HepG2 (cell line): Measurements from ENCODE around the gene CYP4B1. TPM values are rescaled to one million over a fixed set of nuclear protein-coding genes. Genes with fewer than 3 reads are reported as not detected.

Experiments used
- ATAC-seq: fragments of 200-7000 bp; cut with Tn5 transposase; 3 replicates; pipeline ENCODE4 v1.9.1; 2020; ENCODE audit warnings: mild to moderate bottlenecking, moderate library complexity
- BruUV-seq: library from RNA; stranded (reverse); fragments of 400-500 nt; replicated peaks from 2 replicates; lab custom pipeline; 2021; lab: Mats Ljungman, UMichigan
- CTCF ChIA-PET: fragments of 300-600 bp; formaldehyde crosslinking; extraction: SDS; loops from one replicate; lab custom pipeline; 2021; ENCODE audit warnings: low total read pairs, inconsistent platforms, low intra/inter-chr PET ratio; lab: Yijun Ruan, JAX
- POLR2A ChIA-PET: fragments of 350-600 bp; sonication (Branson Sonifier 250); formaldehyde crosslinking; loops from one replicate; lab custom pipeline; 2020; ENCODE audit warnings: antibody characterized with exemption, inconsistent platforms; lab: Yijun Ruan, JAX
- DNase-seq: peaks from one replicate; pipeline ENCODE4 v3.0.0-alpha.2; 2015; ENCODE audit warnings: low spot score
- FAIRE-seq: peaks from 3 replicates; lab custom pipeline; 2011; peaks lifted over from hg19 to GRCh38; lab: Jason Lieb, UNC
- H2AFZ ChIP-seq: one replicate; pipeline ENCODE4 v1.6.1; 2011; ENCODE audit warnings: low read length, inconsistent platforms
- H3K27ac ChIP-seq: fragments of 300-600 bp; 3 replicates; pipeline ENCODE4 v1.8.0; 2011; ENCODE audit warnings: mixed run types, mild to moderate bottlenecking, mixed read lengths, low read length, inconsistent platforms; ENCODE audit not compliant: insufficient read depth; ENCODE audit errors: extremely low read length
- H3K27me3 ChIP-seq, 2 experiments: fragments of 200-600 bp in 1 of 2; 2 replicates in 1 of 2; 3 replicates in 1 of 2; pipeline versions ENCODE4 v1.6.0 to v1.8.0; 2011; ENCODE audit warnings: low read length in 2 of 2, mild to moderate bottlenecking in 2 of 2, moderate library complexity in 2 of 2, inconsistent platforms in 1 of 2; ENCODE audit not compliant: insufficient read depth in 2 of 2, control insufficient read depth in 1 of 2
- H3K36me3 ChIP-seq, 2 experiments: fragments of 200-600 bp in 1 of 2; replicated peaks in 1 of 2; 2 replicates in 1 of 2; 3 replicates in 1 of 2; pipeline versions ENCODE4 v1.5.1 to v1.8.0; 2011; ENCODE audit warnings: low read length in 2 of 2, inconsistent platforms in 1 of 2; ENCODE audit not compliant: insufficient read depth in 2 of 2, control insufficient read depth in 1 of 2
- H3K4me1 ChIP-seq: 2 replicates; pipeline ENCODE4 v1.5.1; 2012; ENCODE audit warnings: low read length, inconsistent platforms; ENCODE audit not compliant: insufficient read depth
- H3K4me2 ChIP-seq: 2 replicates; pipeline ENCODE4 v1.6.0; 2011; ENCODE audit warnings: low read depth, low read length, inconsistent platforms
- H3K4me3 ChIP-seq, 3 experiments: fragments of 200-600 bp in 1 of 3; sonication (generic), shearing (Covaris generic) in 1 of 3; replicated peaks in 1 of 3; 2 replicates each; pipeline ENCODE4 v1.5.1; 2011 to 2016; ENCODE audit warnings: low read length in 3 of 3, inconsistent platforms in 2 of 3, low read depth in 2 of 3, mild to moderate bottlenecking in 2 of 3, control low read depth in 1 of 3, mixed read lengths in 1 of 3; ENCODE audit not compliant: insufficient read depth in 1 of 3
- H3K79me2 ChIP-seq: one replicate; pipeline ENCODE4 v1.6.1; 2011; ENCODE audit warnings: low read length, inconsistent platforms; ENCODE audit not compliant: insufficient read depth
- H3K9ac ChIP-seq: 2 replicates; pipeline ENCODE4 v1.6.0; 2011; ENCODE audit warnings: mild to moderate bottlenecking, low read depth, low read length, inconsistent platforms; ENCODE audit not compliant: insufficient read depth
- H3K9me3 ChIP-seq: 2 replicates; pipeline ENCODE4 v1.5.1; 2012; ENCODE audit warnings: mild to moderate bottlenecking, low read length
- H4K20me1 ChIP-seq: 2 replicates; pipeline ENCODE4 v1.6.0; 2011; ENCODE audit warnings: inconsistent platforms, mild to moderate bottlenecking, low read length, moderate library complexity; ENCODE audit not compliant: insufficient read depth
- DPF2 ChIP-seq: sonication (generic); formaldehyde crosslinking; IDR thresholded peaks from 2 replicates; pipeline ENCODE4 v1.4.0; 2020; ENCODE audit warnings: mild to moderate bottlenecking, low read depth, missing genetic modification reagents, borderline replicate concordance
- FOXO4 ChIP-seq: sonication (generic); formaldehyde crosslinking; conservative IDR thresholded peaks from 2 replicates; pipeline ENCODE4 v1.8.1; 2023; ENCODE audit warnings: missing genetic modification reagents
- HIC2 ChIP-seq: sonication (generic); formaldehyde crosslinking; IDR thresholded peaks from 2 replicates; pipeline ENCODE4 v1.9.0; 2022; ENCODE audit warnings: low read depth, missing genetic modification reagents
- HNRNPL ChIP-seq: fragments of 200-400 bp; formaldehyde crosslinking; IDR thresholded peaks from 2 replicates; pipeline ENCODE4 v1.6.1; 2017; ENCODE audit warnings: mild to moderate bottlenecking, low read depth, low read length
- JUN ChIP-seq: sonication (generic); formaldehyde crosslinking; IDR thresholded peaks from 2 replicates; pipeline ENCODE4 v1.4.0; 2020; ENCODE audit warnings: mild to moderate bottlenecking, missing genetic modification reagents
- MAX ChIP-seq: IDR thresholded peaks from 2 replicates; pipeline ENCODE4 v1.6.1; 2012; ENCODE audit warnings: inconsistent platforms
- MED1 ChIP-seq: sonication (generic); formaldehyde crosslinking; IDR thresholded peaks from 2 replicates; pipeline ENCODE4 v1.4.0; 2020; ENCODE audit warnings: missing genetic modification reagents
- MXD4 ChIP-seq: IDR thresholded peaks from 2 replicates; pipeline ENCODE4 v1.6.1; 2016; ENCODE audit warnings: mild to moderate bottlenecking, missing biosample characterization, missing genetic modification reagents
- NFYC ChIP-seq: IDR thresholded peaks from 2 replicates; pipeline ENCODE4 v1.6.1; 2016; ENCODE audit warnings: missing genetic modification reagents, missing compliant biosample characterization
- PRMT3 ChIP-seq: sonication (generic); formaldehyde crosslinking; IDR thresholded peaks from 2 replicates; pipeline ENCODE4 v1.8.1; 2022; ENCODE audit warnings: low read depth, mild to moderate bottlenecking, moderate library complexity, missing genetic modification reagents, borderline replicate concordance
- STAT5B ChIP-seq: sonication (generic); formaldehyde crosslinking; IDR thresholded peaks from 2 replicates; pipeline ENCODE4 v1.4.0; 2020; ENCODE audit warnings: missing genetic modification reagents
- TEAD2 ChIP-seq: sonication (generic); formaldehyde crosslinking; IDR thresholded peaks from 2 replicates; pipeline ENCODE4 v1.9.0; 2021; ENCODE audit warnings: missing genetic modification reagents
- TMF1 ChIP-seq: sonication (generic); formaldehyde crosslinking; IDR thresholded peaks from 2 replicates; pipeline ENCODE4 v1.8.1; 2022; ENCODE audit warnings: low read depth, missing genetic modification reagents
- ZGPAT ChIP-seq: IDR thresholded peaks from 2 replicates; pipeline ENCODE4 v1.6.1; 2016; ENCODE audit warnings: mild to moderate bottlenecking
- ZNF160 ChIP-seq: sonication (generic); formaldehyde crosslinking; IDR thresholded peaks from 2 replicates; pipeline ENCODE4 v1.8.0; 2022; ENCODE audit warnings: mild to moderate bottlenecking, inconsistent platforms, missing genetic modification reagents
- ZNF292 ChIP-seq: sonication (generic); formaldehyde crosslinking; IDR thresholded peaks from 2 replicates; pipeline ENCODE4 v1.8.1; 2022; ENCODE audit warnings: mild to moderate bottlenecking, low read depth, missing genetic modification reagents, borderline replicate concordance
- ZNF740 ChIP-seq: sonication (generic); formaldehyde crosslinking; IDR thresholded peaks from 2 replicates; pipeline ENCODE4 v1.4.0; 2020; ENCODE audit warnings: missing genetic modification reagents
- WGBS: methylation state at CpG from one replicate; pipeline ENCODE4 v1.1.6; 2017; ENCODE audit warnings: low lambda C conversion rate; 5-methylcytosine and 5-hydroxymethylcytosine counted together
- in situ Hi-C: cut with HindIII; loops from 2 replicates; pipeline ENCODE4 v1.10.0; 2017; ENCODE audit warnings: low pct_unique_long_range_greater_than_20kb; ENCODE audit not compliant: extremely low pct_ligation_motif_present
- intact Hi-C: fragments of 100-400 bp; cut with micrococcal nuclease; formaldehyde crosslinking; loops from one replicate; pipeline ENCODE4 v1.10.0; 2022; ENCODE audit not compliant: unreplicated experiment
- polyA plus RNA-seq, 8 experiments: library from polyadenylated mRNA; depleted of rRNA in 3 of 8; stranded (reverse) in 7 of 8; unstranded in 1 of 8; fragments of >200 nt; fragmentation: Illumina TruSeq in 4 of 8; extraction: Trizol in 4 of 8; gene quantifications; 2 replicates each; pipeline versions ENCODE4 v1.2.1 to v1.2.3, GENCODE V29; 2011 to 2016; ENCODE audit warnings: low read depth in 4 of 8, missing spikeins in 1 of 8, mixed read lengths in 1 of 8; ENCODE audit not compliant: insufficient read depth in 1 of 8
- total RNA-seq, 5 experiments: library from RNA; depleted of rRNA; stranded (reverse); fragments of >200 nt; fragmentation: Illumina TruSeq; extraction: Trizol; gene quantifications; 2 replicates each; pipeline ENCODE4 v1.2.3, GENCODE V29; 2016; ENCODE audit warnings: low read depth in 1 of 5

The CYP4B1 gene
- total and polyA plus RNA-seq, 2 of the 13 experiments (the other 11 are each of a cell fraction or from before 2014, with no cell fraction given), result 0.03 TPM; not detected in 1

GRCh38 chr1:46862348-46862747 is 63.5 kb downstream of the CYP4B1 start:
- no TSS peak for BruUV-seq
- no peak overlapping the region for H2AFZ ChIP-seq

More at GRCh38 chr1:46862348-46862747, 63.5 kb downstream of the CYP4B1 start:
- H3K36me3 ChIP-seq, result no peaks in the 10 kb centered on the region
- H4K20me1 ChIP-seq, result no peaks in the 10 kb centered on the region
- in situ Hi-C loops (no loop called here), intact Hi-C loops (no loop called here)
- DNase-seq, result no peak
- no peaks in the 10 kb centered on the region for H3K9me3 ChIP-seq
- ChIA-PET POLR2A (no interaction called here), CTCF (no interaction called here)
- no peak for FAIRE-seq
- H3K79me2 ChIP-seq, result no peaks in the 10 kb centered on the region
- H3K27me3 ChIP-seq, result no peaks in the 10 kb centered on the region; a peak in 1 of 5 replicates
- no peak overlapping the region for H3K27ac ChIP-seq
- TF ChIP-seq ZNF292 (CRISPR knock-in tag) (no peak), TMF1 (CRISPR knock-in tag) (no peak), PRMT3 (CRISPR knock-in tag) (no peak), ZGPAT (CRISPR knock-in tag) (no peak), FOXO4 (CRISPR knock-in tag) (no peak), MAX (no peak), DPF2 (CRISPR knock-in tag) (no peak), HNRNPL (no peak), ZNF740 (no peak), NFYC (CRISPR knock-in tag) (no peak), MXD4 (CRISPR knock-in tag) (no peak), TEAD2 (CRISPR knock-in tag) (no peak), JUN (CRISPR knock-in tag) (no peak), MED1 (no peak), ZNF160 (CRISPR knock-in tag) (no peak), HIC2 (no peak), STAT5B (CRISPR knock-in tag) (no peak)
- no peak overlapping the region for H3K4me2 ChIP-seq
- no peaks in the 10 kb centered on the region for H3K4me1 ChIP-seq
- H3K9ac ChIP-seq, result no peak overlapping the region
- ATAC-seq, result no peak
- 13% methylated on average over 1 of the region's 2 CpGs for WGBS
- no peak overlapping the region for H3K4me3 ChIP-seq
